Hematopoietic multipotent progenitor cell treated with erythropoietin and hydrocortisone succinate and interleukin-3 and kit ligand, for 6 days (in vitro differentiated cells): Measurements from ENCODE around the gene ANKRD31.
"Not testable (repeated sequence)": the region's sequence is repeated elsewhere in the genome, so short reads cannot be mapped to it uniquely, and the experiment has no call there.

Experiments
- DNase-seq: peaks from one replicate; pipeline ENCODE4 v3.0.0-alpha.2; 2015

The ANKRD31 gene

GRCh38 chr5:75236322-75237316 is at the start of gene ANKRD31:
Gene ANKRD31, minus strand, starts transcription at chr5:75236878. Its CDS starts 192 bp downstream, at chr5:75236686.
- DNase-seq, result peak; percentile 92

- DNase-seq, result no peak
Measured at GRCh38 chr5:75286211-75286773, 49.6 kb upstream of the ANKRD31 start.

- DNase-seq, result no peak
Measured at GRCh38 chr5:75282581-75282980, 45.9 kb upstream of the ANKRD31 start.

- peak; percentile 12 for DNase-seq
Measured at GRCh38 chr5:75281716-75282465, 45.2 kb upstream of the ANKRD31 start.

- no peak for DNase-seq
Measured at GRCh38 chr5:75279321-75279720, 42.6 kb upstream of the ANKRD31 start.

- DNase-seq, result no peak
Measured at GRCh38 chr5:75277463-75277862, 40.8 kb upstream of the ANKRD31 start.

GRCh38 chr5:75275756-75276155 is 39.1 kb upstream of the ANKRD31 start:
- no peak for DNase-seq

GRCh38 chr5:75275147-75275546 is 38.5 kb upstream of the ANKRD31 start:
- DNase-seq, result no peak

GRCh38 chr5:75274486-75274885 is 37.8 kb upstream of the ANKRD31 start:
- no peak for DNase-seq

- not testable (repeated sequence) for DNase-seq
Measured at GRCh38 chr5:75270605-75271004, 33.9 kb upstream of the ANKRD31 start.

GRCh38 chr5:75265731-75266130 is 29.1 kb upstream of the ANKRD31 start:
- DNase-seq, result peak; percentile 60

- no peak for DNase-seq
Measured at GRCh38 chr5:75262271-75262670, 25.6 kb upstream of the ANKRD31 start.

GRCh38 chr5:75260708-75261107 is 24.0 kb upstream of the ANKRD31 start:
- no peak for DNase-seq

GRCh38 chr5:75250452-75250851 is 13.8 kb upstream of the ANKRD31 start:
- not testable (repeated sequence) for DNase-seq

GRCh38 chr5:75245023-75245422 is 8.3 kb upstream of the ANKRD31 start:
- no peak for DNase-seq

- DNase-seq, result no peak
Measured at GRCh38 chr5:75243510-75243909, 6.8 kb upstream of the ANKRD31 start.

- DNase-seq, result no peak
Measured at GRCh38 chr5:75243100-75243499, 6.4 kb upstream of the ANKRD31 start.

GRCh38 chr5:75242067-75242466 is 5.4 kb upstream of the ANKRD31 start:
- DNase-seq, result no peak

GRCh38 chr5:75239681-75240080 is 3.0 kb upstream of the ANKRD31 start:
- no peak for DNase-seq

GRCh38 chr5:75235711-75236110 is 967 bp downstream of the ANKRD31 start:
- no peak for DNase-seq

- no peak for DNase-seq
Measured at GRCh38 chr5:75234251-75234650, 2.4 kb downstream of the ANKRD31 start.

GRCh38 chr5:75226916-75227315 is 9.8 kb downstream of the ANKRD31 start:
- DNase-seq, result no peak

- no peak for DNase-seq
Measured at GRCh38 chr5:75225506-75225905, 11.2 kb downstream of the ANKRD31 start.
